Upper lobe of left lung (tissue), 4 donors: ENCODE data around the gene GABRA5.

ENCODE experiments used
- CTCF ChIP-seq, 6 experiments: fragments of 450-650 bp in 4 of 6; fragments of 200-600 bp in 2 of 6; sonication (generic) in 2 of 6; IDR thresholded peaks; one replicate each; pipeline ENCODE4 v1.5.1; 2016 to 2019; ENCODE audit warnings: antibody characterized with exemption in 6 of 6
- EP300 ChIP-seq, 4 donors: sonication (generic); formaldehyde crosslinking; IDR thresholded peaks; one replicate each; pipeline ENCODE4 v1.5.1; 2017; ENCODE audit warnings: antibody characterized with exemption in 4 of 4, control low read depth in 2 of 4
- POLR2A ChIP-seq, 4 donors: fragments of 450-650 bp; IDR thresholded peaks; one replicate each; pipeline ENCODE4 v1.5.1; 2016 to 2017; ENCODE audit warnings: antibody characterized with exemption in 4 of 4, mild to moderate bottlenecking in 2 of 4
- POLR2AphosphoS5 ChIP-seq, 2 donors: sonication (generic); formaldehyde crosslinking; IDR thresholded peaks; one replicate each; pipeline ENCODE4 v1.5.1; 2017; ENCODE audit warnings: antibody characterized with exemption in 2 of 2

GRCh38 chr15:26890451-26890850, 23.6 kb downstream of the GABRA5 start:
- TF ChIP-seq POLR2A (IDR thresholded peaks at IDR 0.05) (no peak), CTCF (IDR thresholded peaks at IDR 0.05) (no peak), POLR2AphosphoS5 (IDR thresholded peaks at IDR 0.05) (no peak), EP300 (IDR thresholded peaks at IDR 0.05) (no peak)
